Measurements from ENCODE around the gene PRR20B.
"Not testable (repeated sequence)": the region's sequence is repeated elsewhere in the genome, so short reads cannot be mapped to it uniquely, and the experiment has no call there.

The PRR20B gene

GRCh38 chr13:57147188-57147587, at the start of gene PRR20B:
Gene PRR20B (plus strand): TSS chr13:57147488. CDS start chr13:57147875, 387 bp downstream.
- not testable (repeated sequence) for DNase-seq; H3K4me3 Mint-ChIP-seq; H3K36me3 Mint-ChIP-seq (ENCODE audit: low read depth); H3K27me3 Mint-ChIP-seq (ENCODE audit: low read depth, poor library complexity); H3K27ac Mint-ChIP-seq; H3K4me1 Mint-ChIP-seq; H3K9me3 Mint-ChIP-seq

- peaks cover 7% of the 10 kb centered on the region for H3K9me3 Mint-ChIP-seq
- H3K27ac Mint-ChIP-seq, result no peak overlapping the region
- TF ChIP-seq CTCF (IDR thresholded peaks at IDR 0.05), result no peak
- H3K4me3 Mint-ChIP-seq, result no peak overlapping the region
- no peaks in the 10 kb centered on the region for H3K27me3 Mint-ChIP-seq (ENCODE audit: low read depth, poor library complexity)
- H3K36me3 Mint-ChIP-seq (ENCODE audit: low read depth), result no peaks in the 10 kb centered on the region
- H3K4me1 Mint-ChIP-seq, result peaks cover 4% of the 10 kb centered on the region
- no peak for DNase-seq
Measured at GRCh38 chr13:57114945-57115344, 32.3 kb upstream of the PRR20B start.

GRCh38 chr13:57123681-57124080, 23.6 kb upstream of the PRR20B start:
- H3K9me3 Mint-ChIP-seq, result no peaks in the 10 kb centered on the region
- H3K4me1 Mint-ChIP-seq, result peaks cover 5% of the 10 kb centered on the region
- H3K4me3 Mint-ChIP-seq, result no peak overlapping the region
- no peak overlapping the region for H3K27ac Mint-ChIP-seq
- no peak for TF ChIP-seq CTCF (IDR thresholded peaks at IDR 0.05)
- H3K36me3 Mint-ChIP-seq (ENCODE audit: low read depth), result no peaks in the 10 kb centered on the region
- DNase-seq, result no peak
- peaks cover 3% of the 10 kb centered on the region for H3K27me3 Mint-ChIP-seq (ENCODE audit: low read depth, poor library complexity)

- TF ChIP-seq CTCF (IDR thresholded peaks at IDR 0.05), result no peak
- H3K27me3 Mint-ChIP-seq (ENCODE audit: low read depth, poor library complexity), result peaks cover 3% of the 10 kb centered on the region
- H3K4me3 Mint-ChIP-seq, result no peak overlapping the region
- no peak for DNase-seq
- H3K4me1 Mint-ChIP-seq, result no peaks in the 10 kb centered on the region
- H3K36me3 Mint-ChIP-seq (ENCODE audit: low read depth), result no peaks in the 10 kb centered on the region
- H3K27ac Mint-ChIP-seq, result no peak overlapping the region
- no peaks in the 10 kb centered on the region for H3K9me3 Mint-ChIP-seq
Measured at GRCh38 chr13:57128909-57129308, 18.4 kb upstream of the PRR20B start.

- Mint-ChIP-seq H3K4me1 (no peaks in the 10 kb centered on the region), H3K9me3 (peaks cover 7% of the 10 kb centered on the region), H3K27me3 (ENCODE audit: low read depth, poor library complexity) (no peaks in the 10 kb centered on the region), H3K36me3 (ENCODE audit: low read depth) (no peaks in the 10 kb centered on the region), H3K27ac (no peak overlapping the region), H3K4me3 (no peak overlapping the region)
- TF ChIP-seq CTCF (IDR thresholded peaks at IDR 0.05), result no peak
- DNase-seq, result no peak
Measured at GRCh38 chr13:57136093-57136492, 11.2 kb upstream of the PRR20B start.

GRCh38 chr13:57137585-57137984, 9.7 kb upstream of the PRR20B start:
- no peak overlapping the region for H3K4me3 Mint-ChIP-seq
- H3K27me3 Mint-ChIP-seq (ENCODE audit: low read depth, poor library complexity), result no peaks in the 10 kb centered on the region
- DNase-seq, result no peak
- H3K9me3 Mint-ChIP-seq, result peaks cover 7% of the 10 kb centered on the region
- no peak for TF ChIP-seq CTCF (IDR thresholded peaks at IDR 0.05)
- H3K4me1 Mint-ChIP-seq, result no peaks in the 10 kb centered on the region
- no peaks in the 10 kb centered on the region for H3K36me3 Mint-ChIP-seq (ENCODE audit: low read depth)
- no peak overlapping the region for H3K27ac Mint-ChIP-seq

Measured in nephron progenitor cell (in vitro differentiated cells).